NOMO-1 (cell line): ENCODE measurements around the gene CGB8.
"Not testable (repeated sequence)": the region's sequence is repeated elsewhere in the genome, so short reads cannot be mapped to it uniquely, and the experiment has no call there.

Experiments
- DNase-seq, 2 experiments: peaks; one replicate each; lab custom pipeline; 2025; ENCODE audit not compliant: unreplicated experiment in 2 of 2; lab: John Stamatoyannopoulos, UW

The CGB8 gene

GRCh38 chr19:49065905-49066512 lies 17.1 kb upstream of the CGB8 start:
- DNase-seq = no peak

- DNase-seq = no peak
Observed at GRCh38 chr19:49064768-49065611, 16.1 kb upstream of the CGB8 start, which contains the start of gene NTF4. Gene NTF4, minus strand, starts transcription at chr19:49064818. Its CDS starts 2,821 bp downstream, at chr19:49061997.

- DNase-seq = no peak
Observed at GRCh38 chr19:49064029-49064629, 15.2 kb upstream of the CGB8 start.

- no peak for DNase-seq
Observed at GRCh38 chr19:49061445-49061844, 12.5 kb upstream of the CGB8 start.

GRCh38 chr19:49061000-49061399 lies 12.1 kb upstream of the CGB8 start:
- DNase-seq = no peak

GRCh38 chr19:49059053-49059452 lies 10.1 kb upstream of the CGB8 start:
- no peak for DNase-seq

GRCh38 chr19:49058562-49058961 lies 9.7 kb upstream of the CGB8 start:
- DNase-seq = no peak

GRCh38 chr19:49057636-49058234 lies 8.8 kb upstream of the CGB8 start, which contains the start of gene CGB7:
Gene CGB7, minus strand, starts transcription at chr19:49057749. Its CDS starts 2,374 bp downstream, at chr19:49055375.
- no peak for DNase-seq

- not testable (repeated sequence) for DNase-seq
Observed at GRCh38 chr19:49056902-49057596, 8.1 kb upstream of the CGB8 start.

GRCh38 chr19:49056101-49056901 lies 7.4 kb upstream of the CGB8 start:
- DNase-seq = peak; percentile 42 to 57

- DNase-seq = not testable (repeated sequence)
Observed at GRCh38 chr19:49050376-49051033, 1.6 kb upstream of the CGB8 start.

- DNase-seq = not testable (repeated sequence)
Observed at GRCh38 chr19:49049834-49050233, 923 bp upstream of the CGB8 start.

GRCh38 chr19:49043548-49043947 lies 5.4 kb downstream of the CGB8 start, which contains the start of gene CGB5:
Gene CGB5, plus strand, starts transcription at chr19:49043848. Its CDS starts 362 bp downstream, at chr19:49044210.
- DNase-seq = not testable (repeated sequence)

GRCh38 chr19:49042666-49043065 lies 6.2 kb downstream of the CGB8 start:
- DNase-seq = not testable (repeated sequence)

- DNase-seq = no peak
Observed at GRCh38 chr19:49042177-49042576, 6.7 kb downstream of the CGB8 start.

GRCh38 chr19:49039736-49040135 lies 9.2 kb downstream of the CGB8 start:
- DNase-seq = not testable (repeated sequence)

- DNase-seq = not testable (repeated sequence)
Observed at GRCh38 chr19:49038557-49039276, 10.2 kb downstream of the CGB8 start.

GRCh38 chr19:49038111-49038510 lies 10.8 kb downstream of the CGB8 start:
- not testable (repeated sequence) for DNase-seq
